Stromal cell of bone marrow (primary cell): ENCODE data around the gene GEMIN7.

Experiments used
- DNase-seq: peaks from one replicate; pipeline ENCODE4 v3.0.0-alpha.2; 2012; ENCODE audit warnings: low read depth

GEMIN7 gene

GRCh38 chr19:45061965-45062364, 17.1 kb upstream of the GEMIN7 start:
- no peak for DNase-seq

- no peak for DNase-seq
These were observed 14.9 kb upstream of the GEMIN7 start for GRCh38 chr19:45063851-45064801.

GRCh38 chr19:45066921-45067661, 12.0 kb upstream of the GEMIN7 start:
- DNase-seq, result no peak

GRCh38 chr19:45068041-45068440, 11.0 kb upstream of the GEMIN7 start:
- no peak for DNase-seq

- no peak for DNase-seq
These were observed 10.0 kb upstream of the GEMIN7 start for GRCh38 chr19:45069056-45069455.

- DNase-seq, result no peak
These were observed 8.8 kb upstream of the GEMIN7 start for GRCh38 chr19:45070214-45070613.

GRCh38 chr19:45070861-45071544, 8.1 kb upstream of the GEMIN7 start:
- DNase-seq, result no peak

- no peak for DNase-seq
These were observed 7.5 kb upstream of the GEMIN7 start for GRCh38 chr19:45071545-45071938.

GRCh38 chr19:45071969-45072790, 6.9 kb upstream of the GEMIN7 start:
- DNase-seq, result no peak

- no peak for DNase-seq
These were observed 4.2 kb upstream of the GEMIN7 start for GRCh38 chr19:45074744-45075300.

- DNase-seq, result no peak
These were observed 3.6 kb upstream of the GEMIN7 start for GRCh38 chr19:45075301-45076028.

GRCh38 chr19:45076029-45076850, 2.8 kb upstream of the GEMIN7 start, which contains the start of gene ZNF296:
Gene ZNF296 (minus strand): TSS chr19:45076478. CDS start chr19:45076373, 105 bp downstream.
- no peak for DNase-seq

GRCh38 chr19:45076851-45077730, 2.0 kb upstream of the GEMIN7 start:
- DNase-seq, result no peak

- no peak for DNase-seq
These were observed 534 bp upstream of the GEMIN7 start for GRCh38 chr19:45078390-45079062.

- DNase-seq, result no peak
These were observed 881 bp downstream of the GEMIN7 start for GRCh38 chr19:45079911-45080370.

- DNase-seq, result no peak
These were observed 3.1 kb downstream of the GEMIN7 start for GRCh38 chr19:45082170-45082569.

- no peak for DNase-seq
These were observed 7.4 kb downstream of the GEMIN7 start for GRCh38 chr19:45086480-45086879.

- no peak for DNase-seq
These were observed 8.5 kb downstream of the GEMIN7 start for GRCh38 chr19:45087531-45087930.
